ENCODE measurements around the gene CRTC1.
A peak's percentile ranks its signal among the peaks of the same experiment; 100 is the strongest.

The CRTC1 gene, protein sequence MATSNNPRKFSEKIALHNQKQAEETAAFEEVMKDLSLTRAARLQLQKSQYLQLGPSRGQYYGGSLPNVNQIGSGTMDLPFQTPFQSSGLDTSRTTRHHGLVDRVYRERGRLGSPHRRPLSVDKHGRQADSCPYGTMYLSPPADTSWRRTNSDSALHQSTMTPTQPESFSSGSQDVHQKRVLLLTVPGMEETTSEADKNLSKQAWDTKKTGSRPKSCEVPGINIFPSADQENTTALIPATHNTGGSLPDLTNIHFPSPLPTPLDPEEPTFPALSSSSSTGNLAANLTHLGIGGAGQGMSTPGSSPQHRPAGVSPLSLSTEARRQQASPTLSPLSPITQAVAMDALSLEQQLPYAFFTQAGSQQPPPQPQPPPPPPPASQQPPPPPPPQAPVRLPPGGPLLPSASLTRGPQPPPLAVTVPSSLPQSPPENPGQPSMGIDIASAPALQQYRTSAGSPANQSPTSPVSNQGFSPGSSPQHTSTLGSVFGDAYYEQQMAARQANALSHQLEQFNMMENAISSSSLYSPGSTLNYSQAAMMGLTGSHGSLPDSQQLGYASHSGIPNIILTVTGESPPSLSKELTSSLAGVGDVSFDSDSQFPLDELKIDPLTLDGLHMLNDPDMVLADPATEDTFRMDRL

GRCh38 chr19:18683109-18683957 lies at the start of gene CRTC1:
Gene CRTC1 (plus strand): TSS chr19:18683680. CDS start chr19:18683703, 23 bp downstream.
- DNase-seq, result peak; percentile 79 to 90 (median 86)

- no peak for DNase-seq
These were observed 48.7 kb upstream of the CRTC1 start for GRCh38 chr19:18634612-18635297.

GRCh38 chr19:18635831-18636182 lies 47.7 kb upstream of the CRTC1 start:
- DNase-seq, result no peak

DNA sequence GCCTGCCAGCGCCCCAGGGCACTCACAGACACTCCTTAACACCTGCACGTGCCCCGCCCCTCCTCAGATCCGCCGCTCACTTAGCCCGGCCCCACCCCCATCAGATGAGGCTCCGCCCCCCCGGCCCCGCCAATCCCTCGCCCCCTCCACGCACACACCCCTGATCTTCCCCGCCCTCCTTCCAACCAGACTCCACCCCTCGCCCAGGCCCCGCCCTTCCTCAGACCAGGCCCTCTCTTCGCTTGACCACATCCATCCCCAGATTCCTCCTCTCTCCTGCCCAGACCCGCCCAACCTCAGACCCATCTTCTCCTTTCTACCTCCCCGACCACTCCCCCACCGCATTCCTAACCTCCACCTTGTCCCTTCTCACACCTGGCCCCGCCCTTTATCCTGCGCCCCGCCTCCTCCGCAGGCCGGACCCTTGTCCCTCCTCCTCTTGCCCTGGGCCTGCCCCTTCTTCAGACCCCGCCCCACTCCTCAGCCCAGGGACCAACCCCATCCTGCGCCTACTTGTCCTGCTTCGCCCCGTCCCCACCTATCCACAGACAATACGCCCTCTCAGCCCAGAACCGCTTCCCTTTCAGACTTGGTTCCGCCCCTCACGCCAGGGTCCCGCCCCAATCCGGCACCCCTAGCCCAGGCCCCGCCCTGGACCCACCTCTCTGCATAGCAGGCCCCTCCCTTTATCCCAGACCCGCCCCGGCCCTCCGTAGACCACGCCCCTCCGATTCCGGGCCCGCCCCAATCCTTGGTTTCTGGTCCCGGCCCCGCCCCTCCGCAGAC lies 47.1 kb upstream of the CRTC1 start:
- peak; percentile 97 to 98 (median 98) for DNase-seq

- DNase-seq, result no peak
These were observed 46.4 kb upstream of the CRTC1 start, which contains the start of gene KLHL26 for GRCh38 chr19:18636969-18637629. Gene KLHL26 (plus strand): TSS chr19:18637028. CDS start chr19:18637055, 27 bp downstream.

DNA sequence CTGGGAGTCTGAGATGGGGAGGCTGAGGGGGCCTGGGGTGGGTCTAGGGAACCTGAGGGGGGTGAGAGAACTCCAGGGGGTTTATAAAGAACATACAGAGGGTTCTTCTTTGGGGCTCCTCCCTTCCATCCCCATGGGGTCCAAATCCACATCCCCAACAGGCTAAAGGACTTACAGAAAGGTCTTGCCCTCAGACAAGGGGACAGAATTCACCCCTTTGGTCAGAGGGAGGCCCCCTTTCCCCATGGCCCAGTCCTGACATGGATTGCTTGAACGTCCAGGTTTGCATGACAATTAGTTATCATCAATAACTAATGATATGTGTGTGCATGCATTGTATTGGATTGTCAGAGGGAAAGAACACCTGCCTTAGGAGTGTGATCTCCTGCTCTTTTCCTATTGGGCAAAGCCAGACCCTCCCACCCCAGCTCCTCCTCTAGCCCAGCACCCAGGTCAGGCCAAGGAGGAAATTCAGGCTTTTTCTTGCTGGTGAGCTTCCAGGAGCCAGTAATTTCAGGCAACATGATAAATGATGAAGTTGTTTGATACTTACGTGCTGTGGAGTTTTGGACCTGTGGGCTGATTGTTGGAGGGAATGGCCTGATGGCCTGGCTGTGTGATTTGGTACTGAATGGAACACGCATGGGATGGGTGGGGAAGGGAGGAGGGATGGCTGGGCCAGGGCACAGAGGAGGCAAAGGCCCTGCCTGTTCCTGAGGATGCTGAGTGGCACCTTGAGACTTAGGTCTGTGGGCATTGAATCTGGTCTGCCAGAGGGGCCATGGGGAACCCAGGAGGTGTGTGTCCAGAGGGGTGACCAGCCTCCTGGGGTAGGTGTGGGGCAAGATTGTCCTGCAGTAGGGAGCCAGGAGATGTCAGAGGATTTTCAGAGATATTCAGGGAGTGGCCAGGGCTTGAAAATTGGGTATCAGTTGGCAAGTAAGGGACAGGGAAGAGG lies 45.5 kb upstream of the CRTC1 start:
- no peak for DNase-seq

DNA sequence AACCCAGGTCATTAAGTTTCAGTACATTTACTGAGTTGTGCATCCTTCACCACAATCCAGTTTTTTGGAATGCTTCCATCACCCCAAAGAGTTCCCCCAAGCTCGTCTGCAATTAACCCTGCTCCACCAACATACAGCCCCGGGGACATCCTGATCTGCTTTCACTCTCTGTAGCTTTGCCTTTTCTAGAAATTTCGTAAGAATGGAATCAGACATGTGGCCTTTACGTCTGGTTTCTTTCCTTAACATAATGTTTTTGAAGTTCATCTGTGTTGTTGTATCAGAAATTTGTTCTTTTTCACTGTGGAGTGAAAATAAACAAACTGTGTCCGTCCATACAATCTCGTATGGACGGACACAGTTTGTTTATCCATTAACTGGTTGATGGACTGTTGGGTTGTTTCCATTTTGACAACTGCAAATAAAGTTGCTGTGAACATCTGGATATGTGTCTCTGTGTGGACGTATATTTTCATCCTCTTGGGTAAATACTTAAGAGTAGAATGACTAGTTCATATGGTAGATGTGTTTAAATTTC lies 43.7 kb upstream of the CRTC1 start:
- DNase-seq, result no peak

DNA sequence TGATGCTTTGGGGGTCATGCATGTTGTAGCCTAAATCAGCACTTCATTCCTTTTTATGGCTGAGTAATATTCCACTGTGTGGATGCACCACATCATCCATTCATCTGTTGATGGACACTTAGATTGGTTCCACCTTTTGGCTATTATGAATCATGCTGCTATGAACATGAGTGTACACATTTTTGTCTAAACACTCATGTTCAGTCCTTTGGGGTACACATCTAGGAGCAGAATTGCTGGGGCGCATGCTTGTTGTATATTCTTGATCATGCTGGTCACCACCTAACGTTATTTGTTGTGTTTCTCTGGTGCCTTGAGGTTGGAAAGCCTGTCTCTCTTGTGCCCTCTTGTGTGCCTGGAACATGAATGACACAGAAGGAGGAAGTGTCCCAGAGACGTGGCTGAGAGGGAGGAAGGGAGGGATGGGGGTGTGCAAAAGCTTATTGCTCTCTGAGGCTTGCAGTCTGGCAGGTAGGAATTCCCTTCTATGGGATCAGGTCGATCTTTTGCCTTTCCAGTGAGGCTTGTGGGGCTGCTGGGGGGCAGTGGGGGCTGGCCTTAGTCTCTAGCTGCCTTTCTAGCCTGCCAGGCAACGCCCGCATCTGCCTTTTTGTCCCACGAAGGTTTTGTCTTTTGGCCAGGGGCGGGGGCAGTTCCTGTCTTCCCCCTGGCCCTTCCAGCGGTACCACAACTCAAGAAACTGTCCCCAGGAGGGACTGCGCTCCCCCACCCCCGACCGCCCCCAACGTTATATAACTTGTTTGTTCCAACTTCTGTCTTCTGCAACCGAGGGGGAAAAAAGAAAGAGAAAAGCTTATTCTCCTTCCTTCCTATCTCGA lies 39.1 kb upstream of the CRTC1 start:
- no peak for DNase-seq

GRCh38 chr19:18645035-18645511 lies 38.4 kb upstream of the CRTC1 start:
- DNase-seq, result no peak

DNA sequence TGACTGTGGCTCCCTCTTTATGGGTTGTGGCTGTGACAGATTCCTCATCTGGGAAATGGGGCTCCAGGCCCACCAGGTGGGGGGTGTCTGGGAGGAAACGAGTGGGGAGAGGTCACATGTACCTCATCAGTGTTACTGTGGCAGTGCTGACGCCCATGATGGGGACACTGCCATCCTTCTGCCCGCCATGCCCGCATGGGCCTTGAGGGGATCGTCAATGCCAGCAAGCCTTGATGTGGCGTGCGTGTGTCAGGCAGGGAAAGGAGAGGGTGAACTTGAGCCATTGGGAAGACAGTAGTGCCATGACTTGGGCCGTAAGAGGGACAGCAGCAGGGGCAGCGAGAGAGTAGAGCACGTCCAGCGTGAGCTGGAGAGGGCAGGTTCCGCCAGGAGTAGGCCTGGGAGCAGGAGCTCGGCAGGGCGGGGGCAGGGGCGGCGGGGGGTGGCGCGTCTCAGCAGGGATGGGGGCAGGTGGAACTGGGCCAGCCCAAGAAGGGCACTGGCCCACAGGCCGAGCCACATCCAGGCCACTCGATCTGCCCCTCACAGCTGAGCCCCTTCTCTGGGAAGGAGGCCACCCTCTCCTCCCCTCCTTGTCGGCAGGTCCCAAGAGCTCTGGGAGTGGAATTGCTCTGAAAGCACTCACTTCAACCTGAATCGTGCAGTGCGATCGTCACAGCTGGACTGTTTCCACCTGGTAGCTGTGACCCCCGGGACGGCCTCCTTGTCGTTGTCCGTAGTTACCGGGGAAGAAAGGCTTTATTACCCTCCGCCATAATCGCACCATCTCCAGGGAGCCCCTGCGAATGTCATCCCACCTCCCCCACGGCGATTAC lies 36.7 kb upstream of the CRTC1 start:
- no peak for DNase-seq

DNA sequence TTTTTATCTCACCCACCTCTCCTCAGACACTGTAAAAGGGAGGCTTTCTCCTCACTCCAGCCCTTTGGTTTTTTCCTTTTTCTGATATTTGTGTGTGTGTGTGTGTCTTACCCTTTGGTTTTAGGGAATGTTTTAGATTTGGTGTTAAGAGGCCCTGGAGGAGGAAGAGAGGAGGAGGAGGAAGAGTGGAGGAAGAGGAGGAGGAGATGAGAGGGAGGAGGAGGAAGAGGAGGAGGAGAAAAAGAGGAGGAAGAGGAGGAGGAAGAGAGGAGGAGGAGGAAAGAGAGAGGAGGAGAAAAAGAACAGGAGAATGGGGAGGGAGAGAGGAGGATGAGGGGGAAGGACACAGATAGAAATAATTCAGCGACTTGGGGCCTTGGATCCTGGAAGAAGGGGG lies 36.1 kb upstream of the CRTC1 start:
- no peak for DNase-seq

GRCh38 chr19:18647807-18648206 lies 35.7 kb upstream of the CRTC1 start:
- DNase-seq, result no peak

GRCh38 chr19:18648973-18649315 lies 34.5 kb upstream of the CRTC1 start:
- DNase-seq, result no peak

GRCh38 chr19:18649371-18650020 lies 34.0 kb upstream of the CRTC1 start:
- no peak for DNase-seq

- DNase-seq, result no peak
These were observed 33.5 kb upstream of the CRTC1 start for GRCh38 chr19:18650021-18650390.

DNA sequence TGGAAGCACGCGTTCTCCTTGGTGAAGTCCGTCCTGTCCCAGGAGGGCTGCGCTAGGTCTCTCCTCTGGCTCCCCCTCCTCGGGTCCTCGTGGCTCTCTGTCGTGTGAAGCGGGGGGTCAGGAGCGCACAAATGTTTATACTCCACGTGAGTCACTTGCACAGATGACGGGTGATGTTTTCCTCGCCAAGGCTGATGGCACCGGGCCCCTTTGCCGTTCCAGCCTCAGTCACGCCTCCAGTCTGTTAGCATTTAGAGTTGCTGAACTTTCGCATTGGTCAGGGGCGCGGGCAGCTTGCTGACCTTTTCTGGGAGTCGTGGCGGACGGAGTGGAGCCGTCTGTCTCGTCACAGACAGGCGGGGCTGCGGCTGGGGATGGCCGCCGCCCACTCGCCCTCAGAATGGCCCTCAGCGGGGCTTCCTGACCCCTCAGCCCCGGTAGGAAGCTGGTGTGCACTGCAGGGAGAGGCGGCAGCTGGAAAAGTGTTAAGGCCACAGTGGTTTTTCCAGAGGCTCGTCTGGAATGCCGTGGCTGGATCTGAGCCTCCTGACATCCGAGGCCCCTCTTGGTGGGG lies 32.9 kb upstream of the CRTC1 start:
- no peak for DNase-seq

DNA sequence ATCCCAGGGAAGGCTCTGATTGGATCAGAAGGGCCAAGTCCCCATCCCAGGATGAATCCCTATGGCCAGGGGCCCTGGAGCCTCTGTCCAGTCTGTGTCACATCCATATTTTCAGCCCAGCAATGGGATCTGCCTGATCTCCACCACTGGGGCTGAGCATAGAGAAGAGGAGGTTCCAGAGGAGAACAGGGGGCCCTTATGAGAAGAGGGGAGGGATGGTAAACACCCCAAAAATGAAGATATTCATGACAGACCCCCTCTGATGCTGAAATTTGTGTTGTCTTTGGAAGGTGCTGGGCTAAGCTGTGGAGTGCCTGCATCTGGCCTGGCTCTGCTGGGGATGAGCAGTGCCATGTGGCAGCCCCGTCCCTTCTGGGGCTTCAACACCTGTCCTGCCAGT lies 32.2 kb upstream of the CRTC1 start:
- no peak for DNase-seq

Measured in activated CD4-positive, CD25-positive, alpha-beta regulatory T cell (primary cell).